Transverse colon (tissue), 4 donors: ENCODE measurements around the gene JADE2. TPM values are rescaled to one million over a fixed set of nuclear protein-coding genes. Genes with fewer than 3 reads are reported as not detected.

Experiments used
- DNase-seq: peaks from one replicate; pipeline ENCODE4 v3.0.0-alpha.2; 2019
- H3K27ac ChIP-seq, 4 donors: fragments of 200-600 bp; sonication (generic); 2 replicates each; pipeline ENCODE4 v1.5.1; 2016 to 2018; ENCODE audit warnings: inconsistent platforms in 4 of 4
- H3K27me3 ChIP-seq: fragments of 200-600 bp; sonication (generic); 2 replicates; pipeline ENCODE4 v1.5.1; 2017; ENCODE audit warnings: inconsistent platforms
- H3K36me3 ChIP-seq, 4 donors: fragments of 200-600 bp; sonication (generic); 2 replicates each; pipeline ENCODE4 v1.5.1; 2017 to 2019; ENCODE audit warnings: inconsistent platforms in 4 of 4
- H3K4me1 ChIP-seq, 4 donors: fragments of 200-600 bp; sonication (generic); 2 replicates each; pipeline ENCODE4 v1.5.1; 2017 to 2020; ENCODE audit warnings: inconsistent platforms in 4 of 4
- H3K4me3 ChIP-seq, 4 donors: fragments of 200-600 bp; sonication (generic); 1 replicate in 1 of 4; 2 replicates in 3 of 4; pipeline versions ENCODE4 v1.5.1 to v1.6.1; 2017 to 2019; ENCODE audit warnings: inconsistent platforms in 4 of 4
- H3K9me3 ChIP-seq, 2 donors: fragments of 200-600 bp; sonication (generic); 2 replicates each; pipeline ENCODE4 v1.5.1; 2017 to 2019; ENCODE audit warnings: inconsistent platforms in 2 of 2
- CTCF ChIP-seq, 5 experiments: fragments of 200-600 bp in 3 of 5; fragments of 450-650 bp in 2 of 5; sonication (generic) in 3 of 5; IDR thresholded peaks; 1 replicate in 2 of 5; 2 replicates in 3 of 5; pipeline ENCODE4 v1.5.1; 2016 to 2017; ENCODE audit warnings: antibody characterized with exemption in 5 of 5, inconsistent platforms in 3 of 5, mild to moderate bottlenecking in 2 of 5, moderate library complexity in 1 of 5
- EP300 ChIP-seq: sonication (generic); formaldehyde crosslinking; IDR thresholded peaks from one replicate; pipeline ENCODE4 v1.6.1; 2017; ENCODE audit warnings: antibody characterized with exemption, low read depth
- POLR2A ChIP-seq: fragments of 450-650 bp; IDR thresholded peaks from one replicate; pipeline ENCODE4 v1.6.1; 2016; ENCODE audit warnings: antibody characterized with exemption, mild to moderate bottlenecking, moderate library complexity
- POLR2AphosphoS5 ChIP-seq, 3 donors: sonication (generic); formaldehyde crosslinking; IDR thresholded peaks; one replicate each; pipeline ENCODE4 v1.6.1; 2016; ENCODE audit warnings: antibody characterized with exemption in 3 of 3
- WGBS, 2 donors: methylation state at CpG; one replicate each; pipeline ENCODE4 v1.1.5; 2018; ENCODE audit warnings: low coverage in 1 of 2; 5-methylcytosine and 5-hydroxymethylcytosine counted together
- in situ Hi-C, 4 donors: fragments of 200-750 bp; cut with MboI; loops; one replicate each; pipeline versions ENCODE4 v1.15.0 to v1.15.1; 2017; ENCODE audit warnings: low sequenced_read_pairs in 3 of 4, low pct_ligation_motif_present in 1 of 4, low pct_unique_long_range_greater_than_20kb in 1 of 4
- intact Hi-C: fragments of 100-400 bp; cut with DNase I; formaldehyde crosslinking; loops from one replicate; pipeline ENCODE4 v1.15.1; 2023; ENCODE audit warnings: low total_unique reads
- total RNA-seq, 4 donors: library from RNA; depleted of rRNA; stranded (reverse); fragments of >200 nt; gene quantifications; one replicate each; pipeline ENCODE4 v1.1.0, GENCODE V29; 2016

The JADE2 gene
- total RNA-seq, 4 donors from 2014 or later: 36.6 to 50.1 (median 41.4) TPM

GRCh38 chr5:134563221-134563620 is 37.8 kb downstream of the JADE2 start:
- in situ Hi-C loops: loop anchor here in 1 of 4 donors (25.0 kb wide), 1 partner anchor 376 kb away; the partner anchor contains the start of gene SKP1

GRCh38 chr5:134563962-134564361 is 38.5 kb downstream of the JADE2 start:
- H3K36me3 ChIP-seq: peaks cover 0 to 61% (median 29%) of the 10 kb centered on the region in 4 donors

More at GRCh38 chr5:134563221-134563620, 37.8 kb downstream of the JADE2 start:
- Histone ChIP-seq H3K27ac (no peak overlapping the region), H3K27me3 (no peaks in the 10 kb centered on the region), H3K4me1 (peaks cover 0 to 9% (median 1%) of the 10 kb centered on the region in 4 donors), H3K36me3 (peaks cover 0 to 61% (median 29%) of the 10 kb centered on the region in 4 donors), H3K9me3 (no peaks in the 10 kb centered on the region), H3K4me3 (no peak overlapping the region)
- TF ChIP-seq EP300: no peak
- TF ChIP-seq CTCF (IDR thresholded peaks at IDR 0.05): no peak
- no peak for TF ChIP-seq POLR2AphosphoS5 (IDR thresholded peaks at IDR 0.05)
- TF ChIP-seq POLR2A: no peak
- 96 to 100% methylated on average over 6 to 7 of the region's 7 CpGs for WGBS, 2 donors
- intact Hi-C loops: no loop called here
- no peak for DNase-seq

GRCh38 chr5:134564396-134564795 is 38.9 kb downstream of the JADE2 start:
- WGBS, 2 donors: 97% methylated on average over 3 of the region's 4 CpGs; no CpG with 5 or more reads in 1 of the 2 donors
- DNase-seq: no peak
- Histone ChIP-seq H3K4me1 (peaks cover 9 to 21% (median 11%) of the 10 kb centered on the region in 4 donors), H3K27me3 (no peaks in the 10 kb centered on the region), H3K36me3 (peaks cover 0 to 61% (median 29%) of the 10 kb centered on the region in 4 donors), H3K27ac (no peak overlapping the region), H3K9me3 (no peaks in the 10 kb centered on the region), H3K4me3 (no peak overlapping the region)
- in situ Hi-C loops (loop anchor here in 1 of 4 donors (25.0 kb wide), 1 partner anchor 377 kb away; the partner anchor contains the start of gene SKP1), intact Hi-C loops (no loop called here)
- TF ChIP-seq POLR2A: no peak
- TF ChIP-seq CTCF (IDR thresholded peaks at IDR 0.05): no peak
- TF ChIP-seq POLR2AphosphoS5 (IDR thresholded peaks at IDR 0.05): no peak
- TF ChIP-seq EP300: no peak

More at GRCh38 chr5:134563962-134564361, 38.5 kb downstream of the JADE2 start:
- in situ Hi-C loops: loop anchor here in 1 of 4 donors (25.0 kb wide), 1 partner anchor 377 kb away; the partner anchor contains the start of gene SKP1
- TF ChIP-seq CTCF (IDR thresholded peaks at IDR 0.05) (no peak), POLR2AphosphoS5 (IDR thresholded peaks at IDR 0.05) (no peak), POLR2A (no peak), EP300 (no peak)
- DNase-seq: no peak
- H3K27ac ChIP-seq: no peak overlapping the region
- peaks cover 4 to 16% (median 8%) of the 10 kb centered on the region in 4 donors for H3K4me1 ChIP-seq
- 69% methylated on average over 5 of the region's 5 CpGs; no CpG with 5 or more reads in 1 of the 2 donors for WGBS, 2 donors
- H3K4me3 ChIP-seq: no peak overlapping the region
- H3K9me3 ChIP-seq: no peaks in the 10 kb centered on the region
- intact Hi-C loops: no loop called here
- no peaks in the 10 kb centered on the region for H3K27me3 ChIP-seq

- TF ChIP-seq EP300: no peak
- no peak for TF ChIP-seq CTCF (IDR thresholded peaks at IDR 0.05)
- no peak for TF ChIP-seq POLR2AphosphoS5 (IDR thresholded peaks at IDR 0.05)
- TF ChIP-seq POLR2A: no peak
- no peaks in the 10 kb centered on the region for H3K27me3 ChIP-seq
- intact Hi-C loops: no loop called here
- no peak overlapping the region for H3K4me3 ChIP-seq
- H3K4me1 ChIP-seq: peaks cover 9 to 25% (median 13%) of the 10 kb centered on the region in 4 donors
- H3K9me3 ChIP-seq: no peaks in the 10 kb centered on the region
- in situ Hi-C loops: loop anchor here in 1 of 4 donors (25.0 kb wide), 1 partner anchor 379 kb away; the partner anchor contains the start of gene SKP1
- no peak for DNase-seq
- H3K27ac ChIP-seq: no peak overlapping the region
- peaks cover 0 to 51% (median 23%) of the 10 kb centered on the region in 4 donors for H3K36me3 ChIP-seq
- WGBS, 2 donors: 92% methylated on average over 27 of the region's 28 CpGs; no CpG with 5 or more reads in 1 of the 2 donors
Measured at GRCh38 chr5:134565791-134566740, 40.6 kb downstream of the JADE2 start.
